D721Med (cell line): ENCODE measurements around the gene DDX3X.

Source experiments
- DNase-seq: peaks from one replicate; pipeline ENCODE4 v3.0.0; 2011; ENCODE audit warnings: low spot score; ENCODE audit not compliant: insufficient read length
- FAIRE-seq: peaks from 2 replicates; lab custom pipeline; 2011; peaks lifted over from hg19 to GRCh38; lab: Jason Lieb, UNC
- TF ChIP-seq, protein P1 (sequence below): IDR thresholded peaks from 2 replicates; pipeline ENCODE4 v1.5.1; 2012; ENCODE audit warnings: mild to moderate bottlenecking, control low read depth; ENCODE audit not compliant: insufficient read depth; ENCODE audit errors: missing control alignments

DDX3X gene

GRCh38 chrX:41412261-41413081 is 78.5 kb downstream of the DDX3X start:
- DNase-seq (no peak), FAIRE-seq (no peak)
- TF ChIP-seq, protein P1, sequence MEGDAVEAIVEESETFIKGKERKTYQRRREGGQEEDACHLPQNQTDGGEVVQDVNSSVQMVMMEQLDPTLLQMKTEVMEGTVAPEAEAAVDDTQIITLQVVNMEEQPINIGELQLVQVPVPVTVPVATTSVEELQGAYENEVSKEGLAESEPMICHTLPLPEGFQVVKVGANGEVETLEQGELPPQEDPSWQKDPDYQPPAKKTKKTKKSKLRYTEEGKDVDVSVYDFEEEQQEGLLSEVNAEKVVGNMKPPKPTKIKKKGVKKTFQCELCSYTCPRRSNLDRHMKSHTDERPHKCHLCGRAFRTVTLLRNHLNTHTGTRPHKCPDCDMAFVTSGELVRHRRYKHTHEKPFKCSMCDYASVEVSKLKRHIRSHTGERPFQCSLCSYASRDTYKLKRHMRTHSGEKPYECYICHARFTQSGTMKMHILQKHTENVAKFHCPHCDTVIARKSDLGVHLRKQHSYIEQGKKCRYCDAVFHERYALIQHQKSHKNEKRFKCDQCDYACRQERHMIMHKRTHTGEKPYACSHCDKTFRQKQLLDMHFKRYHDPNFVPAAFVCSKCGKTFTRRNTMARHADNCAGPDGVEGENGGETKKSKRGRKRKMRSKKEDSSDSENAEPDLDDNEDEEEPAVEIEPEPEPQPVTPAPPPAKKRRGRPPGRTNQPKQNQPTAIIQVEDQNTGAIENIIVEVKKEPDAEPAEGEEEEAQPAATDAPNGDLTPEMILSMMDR = no peak
